Common myeloid progenitor, CD34-positive (primary cell): Measurements from ENCODE around the gene TBC1D8.
A peak's percentile ranks its signal among the peaks of the same experiment; 100 is the strongest.

Experiments used
- CTCF ChIA-PET: fragments of 350-600 bp; sonication (Branson Sonifier 250); formaldehyde crosslinking; loops from one replicate; lab custom pipeline; 2021; ENCODE audit warnings: antibody characterized with exemption; lab: Charles Lee
- POLR2A ChIA-PET: fragments of 350-600 bp; sonication (Branson Sonifier 250); formaldehyde crosslinking; loops from one replicate; lab custom pipeline; 2021; ENCODE audit warnings: antibody characterized with exemption; lab: Charles Lee
- DNase-seq, 3 donors: peaks; one replicate each; pipeline versions ENCODE4 v3.0.0 to v3.0.0-alpha.2; 2013
- H3K27ac ChIP-seq, 2 experiments: 1 replicate in 1 of 2; 2 replicates in 1 of 2; pipeline ENCODE4 v1.7.0; 2013; ENCODE audit warnings: inconsistent platforms in 2 of 2, low read length in 2 of 2, mild to moderate bottlenecking in 2 of 2, low read depth in 1 of 2, moderate library complexity in 1 of 2; ENCODE audit not compliant: severe bottlenecking in 2 of 2, insufficient read depth in 1 of 2, poor library complexity in 1 of 2
- H3K27me3 ChIP-seq, 5 experiments: replicated peaks in 2 of 5; 1 replicate in 3 of 5; 2 replicates in 2 of 5; pipeline versions ENCODE4 v1.6.1 to v1.7.0; 2013; ENCODE audit warnings: low read length in 4 of 5, mild to moderate bottlenecking in 2 of 5, moderate library complexity in 2 of 5, inconsistent platforms in 1 of 5; ENCODE audit not compliant: insufficient read depth in 5 of 5, control insufficient read depth in 4 of 5
- H3K36me3 ChIP-seq, 4 experiments: 1 replicate in 2 of 4; 2 replicates in 2 of 4; pipeline versions ENCODE4 v1.6.1 to v1.7.0; 2013; ENCODE audit warnings: low read length in 3 of 4, control low read depth in 1 of 4, mild to moderate bottlenecking in 1 of 4; ENCODE audit not compliant: control insufficient read depth in 4 of 4, insufficient read depth in 4 of 4
- H3K4me1 ChIP-seq, 4 experiments: 1 replicate in 3 of 4; 2 replicates in 1 of 4; pipeline versions ENCODE4 v1.6.1 to v1.7.1; 2013; ENCODE audit warnings: low read length in 3 of 4, mild to moderate bottlenecking in 3 of 4, control low read depth in 1 of 4, inconsistent platforms in 1 of 4, moderate library complexity in 1 of 4; ENCODE audit not compliant: control insufficient read depth in 4 of 4, insufficient read depth in 4 of 4; ENCODE audit errors: control extremely low read depth in 1 of 4
- H3K4me3 ChIP-seq, 7 experiments: 1 replicate in 4 of 7; 2 replicates in 3 of 7; pipeline versions ENCODE4 v1.5.1 to v1.7.0; 2013; ENCODE audit warnings: mild to moderate bottlenecking in 7 of 7, low read length in 6 of 7, moderate library complexity in 6 of 7, inconsistent platforms in 2 of 7, low read depth in 2 of 7, control low read depth in 1 of 7; ENCODE audit not compliant: insufficient read depth in 4 of 7, control insufficient read depth in 1 of 7; ENCODE audit errors: extremely low read depth in 1 of 7
- H3K9me3 ChIP-seq, 5 experiments: 1 replicate in 4 of 5; 2 replicates in 1 of 5; pipeline versions ENCODE4 v1.6.1 to v1.7.1; 2013; ENCODE audit warnings: low read length in 4 of 5, mild to moderate bottlenecking in 2 of 5, inconsistent platforms in 1 of 5, low read depth in 1 of 5, moderate library complexity in 1 of 5; ENCODE audit not compliant: control insufficient read depth in 4 of 5, insufficient read depth in 2 of 5; ENCODE audit errors: control extremely low read depth in 1 of 5
- WGBS: methylation state at CpG from one replicate; pipeline ENCODE4 v1.1.5; 2013; ENCODE audit not compliant: insufficient coverage; 5-methylcytosine and 5-hydroxymethylcytosine counted together

The TBC1D8 gene

DNA sequence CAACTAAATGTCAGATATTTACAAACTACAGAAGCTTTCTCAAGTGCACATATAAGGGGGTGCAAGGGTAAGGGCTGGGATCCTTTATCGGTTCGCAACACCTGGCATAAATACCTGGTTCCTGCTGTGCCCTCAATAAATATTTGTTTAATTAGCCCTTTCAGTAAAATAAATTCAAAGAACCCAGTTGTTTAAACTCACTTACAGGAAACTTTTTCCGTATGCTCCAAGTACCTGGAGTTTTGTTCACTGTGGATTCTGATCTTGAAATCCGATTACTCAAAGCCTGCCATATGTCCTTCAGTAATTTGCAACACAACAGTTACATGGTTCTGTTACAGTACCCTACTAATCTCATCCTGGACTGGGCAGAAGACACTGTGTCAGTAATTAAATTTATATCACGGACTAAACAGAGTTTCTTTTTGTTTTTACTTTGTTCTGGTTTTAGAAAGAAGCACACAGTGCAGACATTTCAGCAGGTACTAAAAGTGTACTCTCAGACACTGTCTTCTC is 36.9 kb downstream of the TBC1D8 start:
- Histone ChIP-seq H3K27ac (no peak overlapping the region), H3K4me3 (peak overlapping the region in 1 of 7 experiments; percentile 8), H3K4me1 (peaks cover 7 to 61% (median 14%) of the 10 kb centered on the region in 4 experiments), H3K36me3 (no peaks in the 10 kb centered on the region), H3K9me3 (no peaks in the 10 kb centered on the region), H3K27me3 (no peaks in the 10 kb centered on the region)
- ChIA-PET CTCF (no interaction called here), POLR2A (no interaction called here)
- 94% methylated on average over 2 of the region's 5 CpGs for WGBS
- DNase-seq: no peak

- H3K9me3 ChIP-seq: no peaks in the 10 kb centered on the region
- no peaks in the 10 kb centered on the region for H3K27me3 ChIP-seq
- no peaks in the 10 kb centered on the region for H3K36me3 ChIP-seq
- ChIA-PET POLR2A (no interaction called here), CTCF (no interaction called here)
- DNase-seq: no peak
- H3K27ac ChIP-seq: no peak overlapping the region
- H3K4me3 ChIP-seq: no peak overlapping the region
- WGBS: 78% methylated on average over 8 of the region's 10 CpGs
- peaks cover 7 to 55% (median 14%) of the 10 kb centered on the region in 4 experiments for H3K4me1 ChIP-seq
Observed at GRCh38 chr2:101113441-101114267, 37.5 kb downstream of the TBC1D8 start.

DNA sequence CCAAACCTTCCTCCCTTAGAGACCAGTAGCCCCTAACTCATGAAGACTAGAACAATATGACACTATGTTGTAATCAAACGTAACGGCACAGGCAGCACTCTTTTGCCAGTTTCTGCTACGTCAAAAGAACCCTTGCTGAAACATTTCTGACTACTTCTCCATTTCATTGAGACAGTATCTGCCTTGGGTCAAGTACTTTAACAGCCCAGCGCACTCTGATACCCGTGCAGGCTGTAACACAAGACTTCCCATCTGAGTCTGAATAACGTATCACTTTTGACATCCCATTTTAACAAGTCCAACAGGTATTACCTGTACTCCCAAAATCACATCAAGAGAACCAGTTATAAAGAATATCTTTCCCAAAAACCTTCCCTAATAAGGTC is 38.4 kb downstream of the TBC1D8 start:
- no peak overlapping the region for H3K27ac ChIP-seq
- no peak overlapping the region for H3K4me3 ChIP-seq
- H3K9me3 ChIP-seq: no peaks in the 10 kb centered on the region
- H3K36me3 ChIP-seq: no peaks in the 10 kb centered on the region
- H3K27me3 ChIP-seq: no peaks in the 10 kb centered on the region
- ChIA-PET POLR2A (no interaction called here), CTCF (no interaction called here)
- no peak for DNase-seq
- peaks cover 4 to 48% (median 11%) of the 10 kb centered on the region in 4 experiments for H3K4me1 ChIP-seq
- 79% methylated on average over 6 of the region's 6 CpGs for whole genome bisulfite sequencing

GRCh38 chr2:101111917-101112771 is 39.0 kb downstream of the TBC1D8 start:
- ChIA-PET CTCF (no interaction called here), POLR2A (no interaction called here)

GRCh38 chr2:101111262-101111838 is 39.8 kb downstream of the TBC1D8 start:
- no peak overlapping the region for H3K27ac ChIP-seq
- H3K4me3 ChIP-seq: no peak overlapping the region
- POLR2A ChIA-PET: no interaction called here
- H3K4me1 ChIP-seq: peaks cover 4 to 39% (median 11%) of the 10 kb centered on the region in 4 experiments
- 98% methylated on average over 18 of the region's 18 CpGs for WGBS
- CTCF ChIA-PET: no interaction called here
- DNase-seq: no peak
- H3K9me3 ChIP-seq: no peaks in the 10 kb centered on the region
- no peaks in the 10 kb centered on the region for H3K36me3 ChIP-seq
- H3K27me3 ChIP-seq: no peaks in the 10 kb centered on the region

More at GRCh38 chr2:101111917-101112771, 39.0 kb downstream of the TBC1D8 start:
- Histone ChIP-seq H3K9me3 (no peaks in the 10 kb centered on the region), H3K4me1 (peaks cover 4 to 43% (median 11%) of the 10 kb centered on the region in 4 experiments), H3K27me3 (no peaks in the 10 kb centered on the region), H3K4me3 (no peak overlapping the region), H3K27ac (no peak overlapping the region), H3K36me3 (no peaks in the 10 kb centered on the region)
- 94% methylated on average over 10 of the region's 10 CpGs for WGBS
- no peak for DNase-seq

DNA sequence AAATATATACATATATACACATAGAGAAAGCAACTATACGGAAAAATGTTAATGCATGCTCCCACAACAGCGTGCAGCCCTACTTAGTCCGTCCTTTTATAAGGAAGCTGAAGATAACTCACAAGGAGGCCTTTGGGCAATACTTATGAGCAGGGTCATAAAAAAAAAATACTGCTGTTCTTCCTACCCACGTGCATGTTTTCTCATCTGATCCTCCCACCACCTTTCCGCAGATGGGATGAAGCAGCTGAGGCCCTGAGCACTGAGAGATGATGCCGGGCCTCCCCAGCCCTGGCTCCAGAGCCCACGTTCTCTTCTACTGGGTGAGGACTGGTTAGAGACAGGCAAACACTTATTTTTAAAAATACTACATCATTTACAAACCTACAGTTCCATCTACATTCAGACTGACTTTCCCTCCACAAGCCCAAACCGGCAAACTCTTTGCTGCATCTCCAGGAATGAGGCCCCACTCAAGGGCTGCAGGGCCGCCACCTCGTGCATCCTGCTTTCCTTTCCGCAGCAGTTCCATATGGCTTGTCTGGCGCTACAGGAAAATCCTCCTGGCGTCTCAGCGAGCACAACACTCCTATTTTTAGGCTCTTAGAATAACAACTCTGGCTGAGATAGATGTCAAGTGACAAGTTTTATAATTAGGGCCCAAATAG is 41.6 kb downstream of the TBC1D8 start:
- 99% methylated on average over 8 of the region's 14 CpGs for WGBS
- Histone ChIP-seq H3K27ac (no peak overlapping the region), H3K4me1 (peaks cover 0 to 25% (median 6%) of the 10 kb centered on the region in 4 experiments), H3K36me3 (no peaks in the 10 kb centered on the region), H3K4me3 (no peak overlapping the region), H3K27me3 (no peaks in the 10 kb centered on the region), H3K9me3 (no peaks in the 10 kb centered on the region)
- DNase-seq: no peak
- ChIA-PET POLR2A (no interaction called here), CTCF (no interaction called here)
